Activated CD8-positive, alpha-beta memory T cell treated with anti-CD3 and anti-CD28 coated beads for 1 hour (primary cell): ENCODE data around the gene OR6J1.
A peak's percentile ranks its signal among the peaks of the same experiment; 100 is the strongest.
"Not testable (repeated sequence)": the region's sequence is repeated elsewhere in the genome, so short reads cannot be mapped to it uniquely, and the experiment has no call there.

Source experiments
- DNase-seq, 2 donors: peaks; one replicate each; pipeline ENCODE4 v3.0.0-alpha.2; 2020; ENCODE audit warnings: low read depth in 1 of 2; ENCODE audit errors: extremely low read depth in 1 of 2

The OR6J1 gene

GRCh38 chr14:22610931-22611330 is 33.2 kb downstream of the OR6J1 start:
- DNase-seq, result no peak

- no peak for DNase-seq
Observed at GRCh38 chr14:22607291-22607690, 36.9 kb downstream of the OR6J1 start.

GRCh38 chr14:22606380-22606779 is 37.8 kb downstream of the OR6J1 start:
- no peak for DNase-seq

GRCh38 chr14:22602862-22603261 is 41.3 kb downstream of the OR6J1 start:
- DNase-seq, result no peak

- no peak for DNase-seq
Observed at GRCh38 chr14:22601996-22602395, 42.2 kb downstream of the OR6J1 start.

GRCh38 chr14:22601456-22601855 is 42.7 kb downstream of the OR6J1 start:
- no peak for DNase-seq

GRCh38 chr14:22600027-22600426 is 44.1 kb downstream of the OR6J1 start:
- no peak for DNase-seq

- DNase-seq, result no peak
Observed at GRCh38 chr14:22599349-22599748, 44.8 kb downstream of the OR6J1 start.

- no peak for DNase-seq
Observed at GRCh38 chr14:22598896-22599244, 45.3 kb downstream of the OR6J1 start.

GRCh38 chr14:22598099-22598895 is 45.9 kb downstream of the OR6J1 start, which contains the start of gene ABHD4:
Gene ABHD4 (plus strand): TSS chr14:22598300. CDS start chr14:22598307, 7 bp downstream.
- DNase-seq, result peak in 1 of 2 donors; percentile 47

- no peak for DNase-seq
Observed at GRCh38 chr14:22597771-22598098, 46.4 kb downstream of the OR6J1 start.

- no peak for DNase-seq
Observed at GRCh38 chr14:22597265-22597664, 46.9 kb downstream of the OR6J1 start.

GRCh38 chr14:22596354-22596879 is 47.7 kb downstream of the OR6J1 start:
- no peak for DNase-seq

GRCh38 chr14:22594156-22594716 is 49.9 kb downstream of the OR6J1 start:
- no peak for DNase-seq

- no peak for DNase-seq
Observed at GRCh38 chr14:22593601-22594000, 50.6 kb downstream of the OR6J1 start.

GRCh38 chr14:22593189-22593588 is 51.0 kb downstream of the OR6J1 start:
- DNase-seq, result no peak

GRCh38 chr14:22589096-22589839 is 54.9 kb downstream of the OR6J1 start, which contains the start of gene DAD1:
Gene DAD1 (minus strand): TSS chr14:22589224. CDS start chr14:22589157, 67 bp downstream.
- DNase-seq, result peak; percentile 97 to 99

- no peak for DNase-seq
Observed at GRCh38 chr14:22588526-22589095, 55.5 kb downstream of the OR6J1 start.

- DNase-seq, result not testable (repeated sequence)
Observed at GRCh38 chr14:22587677-22588422, 56.3 kb downstream of the OR6J1 start.

- no peak for DNase-seq
Observed at GRCh38 chr14:22587247-22587646, 56.9 kb downstream of the OR6J1 start.

GRCh38 chr14:22583994-22584393 is 60.2 kb downstream of the OR6J1 start:
- no peak for DNase-seq
